Pons (tissue), 1 donor: ENCODE measurements around the gene HIPK2.
"Not testable (repeated sequence)": the region's sequence is repeated elsewhere in the genome, so short reads cannot be mapped to it uniquely, and the experiment has no call there.

Source experiments
- DNase-seq: peaks from one replicate; pipeline ENCODE4 v3.0.0-alpha.2; 2016; ENCODE audit warnings: low spot score

Gene HIPK2

DNA sequence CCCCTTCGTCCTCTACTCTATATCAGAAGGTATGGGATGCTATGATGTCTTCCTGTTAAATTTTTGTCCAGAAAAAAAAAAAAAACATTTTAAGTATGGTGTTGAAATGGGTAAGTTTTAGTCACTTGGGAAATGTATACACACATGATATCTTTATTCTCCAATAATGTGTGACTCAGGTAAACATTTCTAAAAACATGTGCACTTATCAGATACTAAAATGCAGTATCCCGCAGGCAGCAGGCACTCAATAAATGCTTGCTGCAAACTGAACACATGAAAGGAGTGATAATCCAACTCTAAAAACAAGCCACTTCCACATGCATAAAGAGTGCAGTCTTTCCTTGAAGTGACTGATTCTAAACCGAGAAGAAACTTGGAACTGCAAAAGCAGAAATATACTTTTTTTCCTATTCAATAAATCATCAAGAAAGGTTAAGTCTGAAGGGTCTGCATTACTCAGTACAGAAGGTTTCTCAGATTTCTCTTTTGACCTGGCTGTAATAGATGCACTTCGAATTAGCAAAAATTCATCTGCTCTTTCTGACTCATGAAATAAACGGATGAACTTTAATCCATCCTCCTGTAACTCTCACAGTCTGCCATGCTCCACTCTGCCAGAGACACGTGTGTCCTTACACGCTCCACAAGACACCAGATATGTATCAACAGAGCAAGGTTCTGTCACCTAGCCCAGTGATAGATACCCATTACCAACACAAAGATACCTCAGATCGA lies 84.0 kb downstream of the HIPK2 start:
- no peak for DNase-seq

DNA sequence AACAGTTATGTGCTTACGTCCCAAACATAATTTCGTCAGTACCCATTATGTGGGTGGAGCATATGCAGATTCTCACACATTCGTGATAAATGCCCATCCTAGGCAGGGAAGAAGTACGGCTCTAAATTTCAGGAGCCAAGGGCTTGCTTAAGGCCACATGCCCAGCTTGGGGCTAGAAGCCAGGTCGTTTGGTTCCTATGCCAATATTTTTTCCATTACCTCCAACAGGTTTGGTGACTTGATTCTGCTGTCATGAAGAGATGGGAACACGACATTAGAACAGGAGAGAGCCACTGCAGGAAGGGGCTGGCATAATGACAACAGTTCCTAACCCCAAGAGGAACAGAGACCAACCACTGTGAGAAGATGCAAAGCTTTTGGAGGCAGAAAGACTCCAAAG lies 85.1 kb downstream of the HIPK2 start:
- DNase-seq: no peak

DNA sequence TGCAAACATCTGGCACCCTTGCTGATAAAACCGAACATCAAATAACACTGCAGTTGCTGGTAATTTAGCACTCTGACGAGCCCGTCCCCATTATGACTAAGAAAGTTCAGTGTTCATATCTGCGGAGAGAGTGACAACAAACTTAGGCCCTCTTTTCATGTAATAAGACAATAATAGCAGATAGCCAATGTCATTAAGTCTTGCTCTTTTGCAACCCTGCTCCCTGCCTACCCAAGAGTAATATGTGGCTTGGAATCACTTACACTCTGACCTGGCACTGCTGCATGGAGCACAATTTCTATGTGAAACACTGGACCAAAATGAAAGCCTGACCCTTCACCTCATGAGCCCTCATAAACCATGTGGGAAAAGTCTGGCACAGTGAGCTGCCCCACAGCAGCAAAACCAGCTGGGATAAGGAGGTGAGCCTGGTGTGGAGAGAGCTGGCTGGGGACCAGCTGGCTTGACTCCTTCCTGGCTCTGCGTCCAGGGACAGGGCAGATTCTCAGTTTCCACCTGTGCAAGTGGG lies 86.5 kb downstream of the HIPK2 start:
- DNase-seq: no peak

DNA sequence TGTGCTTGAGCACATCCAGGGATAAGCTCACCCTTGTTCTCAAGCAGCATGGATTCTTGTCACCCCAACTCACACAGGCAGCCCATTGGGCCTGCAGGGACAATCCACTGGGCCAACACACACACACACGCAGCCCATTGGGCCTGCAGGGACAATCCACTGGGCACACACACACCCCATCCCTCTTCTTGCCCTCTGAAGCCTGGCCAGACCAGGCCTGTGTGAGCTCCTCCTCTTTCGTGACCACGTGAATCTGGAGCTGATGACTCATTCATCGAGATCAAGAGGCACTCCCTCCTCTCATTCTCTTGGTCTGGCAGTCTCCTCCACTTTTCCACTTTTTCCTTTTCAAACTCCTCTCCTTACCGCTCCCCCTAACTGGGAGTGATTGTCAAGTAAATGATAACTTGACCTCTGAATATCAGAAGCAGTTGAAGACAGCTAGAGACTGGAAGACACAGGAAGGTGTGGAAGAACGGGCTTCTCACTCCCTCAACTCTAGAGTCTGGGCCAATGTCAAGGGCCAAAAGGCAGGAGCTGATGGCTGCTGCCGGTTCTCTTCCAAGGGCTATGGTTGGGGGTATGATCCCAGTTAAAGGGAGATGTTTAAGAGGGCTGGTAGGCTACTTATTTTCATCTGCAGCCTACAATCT lies 89.7 kb downstream of the HIPK2 start:
- peak; percentile 71 for DNase-seq

DNA sequence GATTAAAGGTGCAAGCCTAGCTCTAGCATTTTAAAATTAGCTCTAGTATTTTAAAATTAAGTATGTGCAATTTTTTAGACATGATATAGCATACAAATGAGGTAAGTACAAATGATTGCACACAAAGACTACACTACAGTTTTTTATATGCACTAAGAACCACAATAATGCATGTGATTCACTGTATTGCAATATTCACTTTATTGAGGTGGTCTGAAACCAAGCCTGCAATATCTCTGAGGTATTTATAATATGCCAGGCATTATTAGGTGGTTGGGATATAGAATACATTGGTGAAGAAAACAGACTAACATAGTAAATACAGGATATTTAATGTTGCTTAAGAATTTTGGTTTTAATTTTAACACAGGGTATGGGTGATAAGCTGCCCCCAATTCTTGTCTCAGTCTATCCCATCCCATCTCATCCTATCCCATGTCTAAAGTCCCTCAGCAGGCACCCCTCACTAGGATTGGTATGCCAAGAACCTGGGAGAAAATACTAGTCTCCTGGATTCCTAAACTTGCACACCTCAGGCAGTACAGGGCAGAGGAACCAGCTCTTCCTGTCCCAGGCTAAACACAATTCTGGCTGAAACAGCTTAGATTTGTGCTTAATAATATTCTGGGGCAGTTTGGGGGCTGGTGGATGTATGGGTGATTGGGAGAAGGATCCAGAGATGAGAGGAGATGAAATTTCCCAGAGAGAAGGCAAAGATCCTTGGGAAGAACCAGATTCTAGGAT lies 90.4 kb downstream of the HIPK2 start:
- DNase-seq: no peak

DNA sequence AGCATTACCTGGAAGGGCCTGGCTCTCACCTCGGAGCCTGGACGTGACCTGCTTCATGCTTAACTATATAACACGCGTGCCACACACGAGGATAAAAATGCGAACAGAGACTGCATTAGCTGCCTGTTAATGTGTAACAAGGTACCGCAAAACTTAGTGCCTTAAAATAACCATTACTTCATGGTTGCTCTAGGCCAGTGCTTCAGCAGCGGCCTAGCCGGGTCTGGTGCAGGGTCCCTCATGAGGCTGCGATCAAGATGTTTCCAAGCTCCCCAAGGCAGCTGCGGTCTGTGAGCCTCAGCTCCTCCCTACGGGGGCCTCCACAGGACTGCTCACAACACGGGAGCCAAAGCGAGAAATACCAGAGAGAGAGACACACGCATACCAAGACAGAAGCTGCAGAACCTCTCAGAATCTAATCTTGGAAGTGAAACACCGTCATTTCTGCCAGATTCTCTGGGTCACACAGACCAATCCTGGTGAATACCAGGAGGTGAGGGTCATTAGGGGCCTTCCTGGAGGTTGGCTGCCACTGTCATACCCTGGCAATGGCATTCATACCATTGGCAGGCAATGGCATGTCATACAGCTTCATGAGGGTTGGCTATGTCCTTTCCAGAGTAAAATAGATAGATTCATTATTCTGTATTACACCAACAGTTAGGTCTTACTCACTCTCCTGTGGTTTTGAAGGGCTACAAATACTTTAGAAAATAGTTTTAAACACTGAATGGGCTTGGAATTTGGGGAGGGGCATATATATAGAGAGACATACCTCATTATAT lies 94.5 kb downstream of the HIPK2 start:
- DNase-seq: no peak

DNA sequence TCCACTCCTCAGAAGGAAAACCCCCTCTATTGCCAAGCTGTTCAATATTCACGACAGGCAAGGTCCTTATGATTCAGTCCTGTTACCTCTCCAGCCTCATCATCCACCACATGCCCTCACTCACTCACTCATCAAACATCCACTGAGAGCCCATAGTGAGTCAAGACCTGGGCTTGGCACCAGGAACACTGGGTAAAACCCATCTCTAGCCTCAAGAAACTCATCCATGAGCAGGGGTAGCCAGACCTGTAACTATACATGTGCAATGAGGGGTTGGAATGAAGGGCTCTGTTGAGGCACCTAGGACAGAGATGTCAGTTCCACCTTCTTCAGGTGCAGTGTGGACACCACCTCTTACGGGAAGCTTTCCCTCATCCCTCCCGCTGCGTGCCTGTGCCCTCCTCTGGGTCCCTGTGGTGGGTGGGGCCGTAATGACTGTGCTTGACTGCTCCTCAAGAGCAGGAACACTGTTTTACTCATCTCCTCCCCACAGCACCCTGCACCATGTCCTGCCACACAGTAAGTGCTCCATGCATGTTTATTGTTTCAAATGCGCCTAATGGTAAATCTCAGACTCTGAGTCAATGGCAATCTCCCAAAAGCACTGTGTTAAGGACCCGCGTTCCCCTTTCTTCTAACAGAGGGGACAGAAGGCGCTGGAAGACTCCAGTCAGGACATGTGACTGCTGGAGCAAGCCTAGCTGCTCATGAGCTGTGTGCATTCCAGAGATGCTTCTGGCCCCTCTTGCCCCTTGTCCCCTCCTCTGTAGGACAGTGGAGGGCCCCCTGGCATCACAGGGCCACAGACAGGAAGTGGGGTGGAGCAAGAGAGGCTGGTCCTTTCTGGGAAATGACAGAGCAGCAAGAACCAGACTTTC lies 95.4 kb downstream of the HIPK2 start:
- DNase-seq: no peak

DNA sequence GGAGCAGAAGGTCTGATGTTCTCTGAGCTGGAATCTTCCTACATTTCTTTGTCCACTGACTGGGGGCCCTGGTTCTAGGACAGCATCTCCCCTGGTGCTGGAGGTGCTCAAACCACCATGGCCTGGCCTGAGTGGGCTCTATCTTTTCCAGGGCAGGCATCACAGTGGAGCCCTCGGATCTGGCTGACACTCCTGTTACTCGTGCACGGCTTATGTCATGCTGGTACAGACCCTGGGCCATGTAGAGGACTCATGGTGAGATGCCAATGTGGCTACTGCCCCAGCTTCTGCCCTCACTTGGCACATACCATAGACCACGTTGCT lies 96.0 kb downstream of the HIPK2 start:
- DNase-seq: no peak

DNA sequence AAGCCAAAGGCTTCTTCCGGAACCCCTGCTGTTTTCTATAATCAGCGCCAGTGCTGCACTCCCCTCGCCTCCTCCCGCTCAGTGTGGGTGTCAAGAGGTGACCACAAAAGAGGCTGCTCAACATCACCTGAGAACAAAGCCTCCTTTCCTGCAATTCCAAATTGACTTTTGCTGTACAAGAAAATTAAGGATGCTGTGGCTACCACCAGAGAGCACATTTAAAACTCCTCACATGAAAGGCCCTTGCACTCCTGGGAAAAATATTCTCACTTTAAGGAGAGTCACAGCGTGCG lies 96.4 kb downstream of the HIPK2 start:
- no peak for DNase-seq

DNA sequence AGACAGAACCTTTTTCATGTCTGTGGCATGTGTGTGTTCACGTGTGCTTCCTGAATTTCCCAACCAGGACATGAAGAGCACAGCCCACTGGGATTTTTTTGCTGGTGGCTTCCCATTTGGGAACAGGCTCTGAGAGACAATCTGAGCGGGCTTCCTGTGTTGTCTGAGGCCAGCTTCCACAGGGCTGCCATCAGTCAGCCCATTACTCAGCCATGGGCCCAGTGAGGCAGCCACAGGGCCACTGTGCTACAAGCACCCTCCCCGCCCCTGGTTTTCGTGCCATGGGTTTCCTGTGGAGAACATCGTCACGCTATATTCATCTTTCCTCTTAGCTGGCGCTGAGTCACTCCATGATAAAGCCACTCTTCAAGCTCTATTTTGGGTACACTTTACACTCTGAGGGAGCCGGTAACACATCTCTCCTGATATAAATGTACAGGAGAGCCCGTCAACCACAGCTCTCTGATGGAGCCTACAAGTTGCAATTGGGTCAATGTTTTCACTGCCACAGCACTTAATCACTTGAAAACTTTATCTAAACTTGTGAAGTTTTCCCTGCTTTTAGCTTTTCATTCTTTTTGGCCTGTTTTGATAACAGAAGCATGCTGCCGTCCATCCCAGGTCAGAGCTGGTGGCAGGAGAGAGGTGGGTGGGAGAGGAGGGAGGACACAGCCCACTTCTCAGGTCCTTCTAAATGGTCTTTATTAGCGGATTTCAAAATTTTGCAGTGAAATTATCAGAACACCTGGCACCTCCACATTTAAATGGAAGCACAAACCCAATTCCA lies 96.9 kb downstream of the HIPK2 start:
- no peak for DNase-seq

DNA sequence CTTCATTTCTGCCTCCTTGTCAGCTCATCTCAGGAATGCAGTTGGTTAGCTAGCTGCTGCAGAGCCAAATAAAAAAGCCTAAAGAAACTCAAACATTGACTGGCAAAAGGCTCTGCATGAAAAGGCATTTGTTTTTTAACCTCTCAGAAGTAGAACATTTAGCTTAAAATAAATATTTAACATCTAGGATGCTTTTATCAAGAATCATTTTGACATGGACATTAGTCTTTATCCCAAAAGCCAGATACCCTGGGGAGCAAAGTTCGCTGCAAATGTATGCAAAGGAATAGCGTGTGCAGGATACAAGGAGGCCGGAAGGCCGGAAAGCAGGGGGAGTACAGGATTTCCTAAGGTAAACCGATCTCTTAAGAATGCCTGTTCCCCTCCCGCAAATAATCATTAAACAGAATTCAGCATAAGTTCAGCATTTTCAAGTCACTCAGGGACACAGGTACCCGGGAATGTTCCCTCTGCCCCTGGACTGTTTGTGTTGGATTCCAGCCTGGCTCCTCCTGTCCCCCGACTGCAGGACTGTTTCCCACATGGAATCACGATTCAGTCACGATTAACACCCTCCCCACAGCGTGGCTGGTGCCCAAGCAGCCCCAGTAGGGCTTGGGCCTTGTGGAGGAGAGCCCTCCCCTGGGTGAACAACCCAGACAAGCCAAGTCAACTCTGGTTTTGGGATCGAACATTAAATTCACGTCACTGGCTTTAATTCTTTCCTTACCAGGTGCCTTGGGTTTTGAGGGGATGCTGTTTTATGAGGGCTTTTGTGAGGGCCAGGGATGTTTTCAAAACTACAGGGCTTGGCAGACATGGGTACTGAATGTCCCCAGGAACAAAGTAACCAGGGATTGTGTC lies 97.8 kb downstream of the HIPK2 start:
- DNase-seq: no peak

DNA sequence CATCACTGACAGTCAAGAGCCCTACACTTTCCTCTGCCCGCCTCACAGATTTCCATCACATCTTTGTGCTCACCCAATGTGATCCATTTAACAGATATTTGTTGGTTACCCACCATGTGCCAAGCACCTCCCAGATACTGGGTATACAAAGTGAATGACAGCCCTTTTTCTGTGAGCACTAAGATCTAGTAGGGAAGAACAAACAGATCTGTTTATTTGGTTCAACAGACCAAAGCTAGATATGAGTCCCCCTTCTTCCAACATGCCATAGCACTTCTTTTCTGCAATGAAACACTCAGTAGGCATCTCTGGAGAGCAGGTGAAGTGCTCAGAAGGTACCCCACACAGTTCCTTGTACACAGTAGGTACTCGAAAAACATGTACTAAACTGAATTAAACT lies 101.4 kb downstream of the HIPK2 start:
- no peak for DNase-seq

DNA sequence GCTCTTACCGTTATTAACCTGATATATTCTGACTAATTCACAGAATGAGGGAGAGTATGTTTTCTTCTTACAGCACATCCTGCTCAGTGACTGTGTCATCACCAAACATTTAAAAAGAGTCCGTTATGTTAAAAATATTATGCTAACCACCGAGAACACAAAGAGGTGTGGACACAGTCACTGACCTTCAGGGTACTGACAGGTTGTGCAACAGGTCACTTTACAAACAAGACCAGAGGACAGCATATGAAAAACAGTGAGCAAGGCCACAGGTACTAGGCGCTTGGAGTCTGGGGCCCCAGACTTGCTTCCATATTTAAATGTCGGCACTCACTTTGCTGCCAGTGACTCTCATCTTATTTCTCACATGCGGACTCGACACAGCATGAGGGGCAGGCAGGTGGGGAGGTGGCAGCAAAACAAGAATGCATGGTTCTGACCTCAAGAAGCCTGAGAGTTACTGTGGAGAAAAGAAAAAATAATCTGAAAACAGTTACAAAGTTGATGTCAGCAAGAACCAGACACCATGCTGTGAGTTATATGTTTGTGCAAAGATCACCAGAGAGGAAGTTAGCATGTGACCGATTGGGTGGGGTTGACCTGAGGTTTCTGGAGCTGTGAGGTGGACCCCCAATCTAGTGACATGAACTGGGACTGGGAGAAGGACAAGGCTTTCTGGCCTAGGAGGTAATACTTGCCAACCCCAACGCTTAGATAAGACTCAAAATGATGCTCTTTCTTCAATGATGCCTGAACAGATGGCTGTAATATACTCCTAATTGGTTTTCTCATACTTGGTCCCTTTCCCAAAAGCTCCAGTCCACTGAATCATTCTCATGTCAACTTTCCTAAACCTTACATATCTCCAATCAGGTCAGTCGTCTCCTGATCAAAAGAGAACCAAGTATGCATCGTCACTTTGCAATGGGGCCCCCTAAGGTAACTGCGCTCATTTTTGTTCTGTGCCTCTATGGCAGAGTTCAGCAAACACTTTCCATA lies 102.4 kb downstream of the HIPK2 start:
- no peak for DNase-seq

DNA sequence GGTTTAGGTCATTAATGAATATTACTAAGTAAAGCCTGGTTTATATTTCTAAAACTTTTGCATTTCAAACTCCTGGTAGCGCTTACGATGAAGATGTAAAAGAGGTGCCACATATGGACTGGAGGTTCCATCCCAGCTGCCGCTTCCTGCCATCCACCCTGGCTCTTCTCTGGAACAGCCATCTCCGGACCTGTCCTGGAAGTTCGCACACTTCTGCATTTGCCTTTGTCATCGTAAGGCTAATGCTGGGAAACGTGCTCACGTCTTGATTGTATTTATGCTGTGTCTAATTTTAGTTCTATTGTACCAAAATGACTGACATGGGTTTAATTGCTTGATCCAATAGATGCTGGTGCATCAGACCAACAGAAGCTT lies 103.1 kb downstream of the HIPK2 start:
- no peak for DNase-seq

DNA sequence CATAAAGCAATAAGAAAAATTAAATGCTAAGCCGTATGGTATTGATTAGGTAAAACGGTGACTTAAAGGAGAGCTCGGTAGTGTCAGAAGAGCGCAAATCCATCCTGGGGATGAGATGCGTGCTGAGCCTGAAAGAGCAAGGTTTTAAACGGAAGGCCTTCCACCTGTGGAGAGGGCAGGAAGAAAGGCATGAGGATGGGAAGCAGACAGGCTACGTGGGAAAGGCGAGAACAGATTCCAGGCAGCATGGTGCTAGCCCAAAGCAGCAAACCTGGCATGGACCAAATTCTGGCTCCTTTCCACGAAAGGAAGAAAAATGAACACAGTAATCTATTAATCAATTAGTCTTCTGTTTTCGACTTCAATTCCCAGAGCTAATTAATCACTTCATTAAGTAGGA lies 103.5 kb downstream of the HIPK2 start:
- no peak for DNase-seq

DNA sequence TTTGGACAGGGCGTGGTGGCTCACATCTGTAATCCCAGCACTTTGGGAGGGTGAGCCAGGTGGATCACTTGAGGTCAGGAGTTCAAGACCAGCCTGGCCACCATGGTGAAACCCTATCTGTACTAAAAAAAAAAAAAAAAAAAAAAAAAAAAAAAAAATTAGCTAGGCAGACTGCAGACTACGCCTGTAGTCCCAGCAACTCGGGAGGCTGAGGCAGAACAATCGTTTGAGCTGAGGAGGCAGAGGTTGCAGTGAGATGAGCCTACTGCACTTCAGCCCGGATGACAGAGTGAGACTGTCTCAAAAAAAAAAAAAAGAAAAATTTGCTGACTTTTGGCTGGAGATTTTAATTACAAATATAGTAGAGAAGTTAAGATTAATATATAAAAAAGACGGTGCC lies 104.0 kb downstream of the HIPK2 start:
- DNase-seq: no peak

DNA sequence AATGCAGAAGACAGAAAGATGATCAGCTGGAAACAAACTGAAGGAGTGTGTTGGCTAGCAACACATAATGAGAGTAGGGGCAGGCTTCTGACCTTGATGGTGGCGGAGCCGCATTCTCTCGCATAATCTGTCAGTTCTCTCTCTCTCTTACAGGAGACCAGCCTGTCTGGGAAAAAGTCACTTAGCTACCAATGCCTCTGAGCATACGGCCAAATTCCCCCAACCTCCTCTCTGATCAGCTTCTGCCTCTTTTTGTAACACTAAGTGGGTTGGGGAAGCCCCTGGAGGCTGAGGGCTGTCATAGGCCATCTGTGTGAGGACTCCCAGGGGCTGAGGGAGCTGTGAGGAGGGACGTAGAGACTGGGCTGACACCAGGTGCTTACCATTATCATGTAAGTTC lies 104.6 kb downstream of the HIPK2 start:
- no peak for DNase-seq

DNA sequence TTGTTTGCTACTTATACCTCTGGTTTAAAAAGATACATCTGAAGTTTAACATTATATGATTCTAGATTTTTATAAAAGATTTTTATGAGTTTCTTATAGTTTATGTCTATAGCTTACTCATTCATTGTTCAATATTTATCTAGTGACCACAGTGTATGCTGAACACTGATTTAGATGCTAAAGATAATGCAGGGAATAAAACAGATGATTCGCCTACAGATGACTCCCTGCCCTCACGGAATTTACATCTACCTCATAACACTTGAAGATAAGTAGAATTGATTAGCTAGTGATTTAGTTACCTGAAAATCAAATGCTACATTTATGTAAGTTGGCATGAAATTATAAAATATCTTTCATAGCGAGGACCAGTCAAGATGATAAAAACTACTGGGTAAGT lies 105.8 kb downstream of the HIPK2 start:
- DNase-seq: no peak

DNA sequence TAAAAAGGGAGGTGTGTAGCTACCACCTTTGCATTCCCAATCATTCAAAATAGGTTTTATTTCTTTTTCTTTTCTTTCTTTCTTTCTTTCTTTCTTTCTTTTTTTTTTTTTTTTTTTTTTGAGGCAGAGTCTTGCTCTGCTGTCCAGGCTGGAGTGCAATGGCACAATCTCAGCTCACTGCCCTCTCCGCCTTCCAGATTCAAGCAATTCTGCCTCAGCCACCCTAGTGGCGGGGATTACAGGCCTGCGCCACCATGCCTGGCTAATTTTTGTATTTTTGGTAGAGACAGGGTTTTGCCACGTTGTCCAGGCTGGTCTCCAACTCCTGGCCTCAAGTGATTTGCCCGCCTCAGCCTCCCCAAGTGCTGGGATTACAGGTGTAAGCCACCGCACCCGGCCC lies 107.1 kb downstream of the HIPK2 start:
- not testable (repeated sequence) for DNase-seq
